ENCODE measurements around the gene FUBP3. TPM values are rescaled to one million over a fixed set of nuclear protein-coding genes. Genes with fewer than 3 reads are reported as not detected.

The FUBP3 gene
- total RNA-seq, 1 experiment from 2014 or later: 73.7 TPM

GRCh38 chr9:130556396-130557076 is 22.8 kb upstream of the FUBP3 start:
- Histone ChIP-seq H3K79me2 (ENCODE audit: insufficient read depth, low read length) (no peaks in the 10 kb centered on the region), H3K4me3 (replicated peaks in 1 of 2; ENCODE audit: low read depth in 1 of 2, low read length in 2 of 2) (no peak overlapping the region), H3K9me2 (ENCODE audit: insufficient read depth) (no peaks in the 10 kb centered on the region), H3K36me3 (ENCODE audit: control insufficient read depth in 1 of 2, insufficient read depth in 2 of 2, low read length in 2 of 2) (no peaks in the 10 kb centered on the region), H3K4me2 (ENCODE audit: low read length) (peak overlapping the region; percentile 52), H3K9ac (ENCODE audit: low read length) (no peak overlapping the region), H3K27ac (ENCODE audit: low read depth, low read length) (no peak overlapping the region), H2AFZ (ENCODE audit: low read depth, low read length, poor library complexity, severe bottlenecking) (peak overlapping the region; percentile 89), H4K20me1 (ENCODE audit: insufficient read depth) (no peaks in the 10 kb centered on the region), H3K4me1 (ENCODE audit: control insufficient read depth in 1 of 2, insufficient read depth in 2 of 2, low read length in 2 of 2) (peaks cover 4 to 16% of the 10 kb centered on the region in 2 experiments; a peak in 3 of 4 replicates), H3K27me3 (ENCODE audit: insufficient read depth, low read length) (no peaks in the 10 kb centered on the region), H3K9me3 (ENCODE audit: control insufficient read depth in 1 of 2, insufficient read depth in 1 of 2, low read depth in 1 of 2, low read length in 2 of 2) (peaks cover 0 to 4% of the 10 kb centered on the region in 2 experiments; a peak in 1 of 4 replicates)
- TF ChIP-seq SRF (IDR thresholded peaks at IDR 0.05; ENCODE audit: low read depth) (no peak), ZBTB33 (IDR thresholded peaks at IDR 0.05; ENCODE audit: extremely low read depth, insufficient replicate concordance, low read length) (no peak), FOSL1 (IDR thresholded peaks at IDR 0.05; ENCODE audit: low read depth) (no peak), JUND (IDR thresholded peaks at IDR 0.05) (no peak), ZFX (IDR thresholded peaks at IDR 0.05) (no peak), EZH2 (IDR thresholded peaks at IDR 0.05) (no peak), POLR2A (IDR thresholded peaks at IDR 0.05; ENCODE audit: borderline replicate concordance, extremely low read depth, insufficient read depth, insufficient read length) (no peak), ZNF274 (IDR thresholded peaks at IDR 0.05; ENCODE audit: low read depth, low read length) (no peak), SP1 (IDR thresholded peaks at IDR 0.05; ENCODE audit: low read depth) (no peak), TCF7L2 (IDR thresholded peaks at IDR 0.05; ENCODE audit: borderline replicate concordance, extremely low read depth, insufficient read depth, insufficient read length) (no peak), REST (IDR thresholded peaks at IDR 0.05; ENCODE audit: low read depth) (no peak), CTCF (IDR thresholded peaks at IDR 0.05 in 2 of 3, conservative IDR thresholded peaks at IDR 0.05 in 1 of 3; ENCODE audit: borderline replicate concordance in 1 of 3, insufficient read depth in 1 of 3, low read depth in 2 of 3, low read length in 2 of 3) (no peak), MAX (IDR thresholded peaks at IDR 0.05) (no peak), CBX3 (IDR thresholded peaks at IDR 0.05; ENCODE audit: low read depth) (no peak), CEBPB (IDR thresholded peaks at IDR 0.05; ENCODE audit: low read depth) (no peak), POLR2AphosphoS5 (IDR thresholded peaks at IDR 0.05; ENCODE audit: low read depth, low read length) (no peak)
- RAD21 ChIA-PET (ENCODE audit: low non-redundant PET in 1 of 2, low total read pairs in 2 of 2, uncharacterized antibody in 2 of 2, unreplicated experiment in 2 of 2): no interaction called here
- intact Hi-C loops (cut with micrococcal nuclease): no loop called here
- no TSS peak for BruUV-seq (replicated peaks)
- POLR2A ChIA-PET: no interaction called here
- DNase-seq (ENCODE audit: low read depth, low spot score) (no peak), ATAC-seq (no peak; the same call in 1 of the 2 replicates)
- CTCF ChIA-PET: no interaction called here

All from HCT116 (cell line).